Activated CD8-positive, alpha-beta memory T cell treated with anti-CD3 and anti-CD28 coated beads for 24 hours (primary cell): ENCODE results near the gene C20orf141.
A peak's percentile ranks its signal among the peaks of the same experiment; 100 is the strongest.
"Not testable (repeated sequence)": the region's sequence is repeated elsewhere in the genome, so short reads cannot be mapped to it uniquely, and the experiment has no call there.

Source experiments
- DNase-seq: peaks from one replicate; pipeline ENCODE4 v3.0.0-alpha.2; 2020

C20orf141 gene

GRCh38 chr20:2799688-2800520, 14.9 kb upstream of the C20orf141 start:
- DNase-seq = peak; percentile 66

GRCh38 chr20:2800521-2801285, 14.1 kb upstream of the C20orf141 start, which contains the start of gene CPXM1:
Gene CPXM1 (minus strand): TSS chr20:2800627. CDS start chr20:2800572, 55 bp downstream.
- no peak for DNase-seq

GRCh38 chr20:2801286-2801728, 13.5 kb upstream of the C20orf141 start:
- no peak for DNase-seq

GRCh38 chr20:2804041-2804828, 10.6 kb upstream of the C20orf141 start:
- DNase-seq = no peak

- no peak for DNase-seq
Measured at GRCh38 chr20:2804852-2805688, 9.7 kb upstream of the C20orf141 start.

- DNase-seq = no peak
Measured at GRCh38 chr20:2805689-2806350, 9.0 kb upstream of the C20orf141 start.

GRCh38 chr20:2806351-2806701, 8.5 kb upstream of the C20orf141 start:
- no peak for DNase-seq

GRCh38 chr20:2807019-2807418, 7.8 kb upstream of the C20orf141 start:
- DNase-seq = no peak

- DNase-seq = not testable (repeated sequence)
Measured at GRCh38 chr20:2807929-2808328, 6.9 kb upstream of the C20orf141 start.

- DNase-seq = no peak
Measured at GRCh38 chr20:2809690-2810089, 5.1 kb upstream of the C20orf141 start.

GRCh38 chr20:2812189-2812588, 2.6 kb upstream of the C20orf141 start:
- no peak for DNase-seq

- DNase-seq = no peak
Measured at GRCh38 chr20:2814076-2814475, 711 bp upstream of the C20orf141 start.

GRCh38 chr20:2815242-2815900, 584 bp downstream of the C20orf141 start:
- no peak for DNase-seq

GRCh38 chr20:2816030-2816582, 1.3 kb downstream of the C20orf141 start, which contains the start of gene TMEM239:
Gene TMEM239 (plus strand): TSS chr20:2816364. CDS start chr20:2816555, 191 bp downstream.
- no peak for DNase-seq

GRCh38 chr20:2816583-2817340, 2.0 kb downstream of the C20orf141 start:
- peak; percentile 55 for DNase-seq

- DNase-seq = peak; percentile 32
Measured at GRCh38 chr20:2817341-2817726, 2.5 kb downstream of the C20orf141 start.

- peak; percentile 32 for DNase-seq
Measured at GRCh38 chr20:2817891-2818595, 3.3 kb downstream of the C20orf141 start.

GRCh38 chr20:2820084-2820895, 5.5 kb downstream of the C20orf141 start:
- peak; percentile 50 for DNase-seq
